ENCODE data around the gene STXBP4. TPM values are rescaled to one million over a fixed set of nuclear protein-coding genes. Genes with fewer than 3 reads are reported as not detected.

Gene STXBP4
- total RNA-seq, 1 donor from 2014 or later: 12.0 TPM

DNA sequence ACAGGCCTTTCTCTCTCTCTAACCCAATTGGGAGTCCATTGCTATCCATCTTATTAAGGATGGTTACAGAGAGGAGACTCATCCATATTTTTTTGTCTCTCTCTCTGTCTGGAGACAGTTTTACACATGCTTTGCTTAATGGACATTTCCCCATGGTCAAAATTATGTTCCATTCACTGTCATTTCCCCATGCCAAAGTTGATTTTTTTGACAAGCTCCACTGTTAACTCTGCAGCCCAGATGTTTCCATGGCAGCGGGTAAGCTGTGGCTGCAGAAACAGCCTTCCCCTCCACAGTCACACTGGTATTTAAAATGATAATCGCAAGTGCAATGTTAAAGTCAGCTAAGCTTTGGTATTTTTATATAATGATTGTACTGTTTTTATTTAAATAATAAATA, 232.3 kb downstream of the STXBP4 start:
- H3K27me3 ChIP-seq: no peaks in the 10 kb centered on the region
- ATAC-seq: no peak
- DNase-seq: no peak

DNA sequence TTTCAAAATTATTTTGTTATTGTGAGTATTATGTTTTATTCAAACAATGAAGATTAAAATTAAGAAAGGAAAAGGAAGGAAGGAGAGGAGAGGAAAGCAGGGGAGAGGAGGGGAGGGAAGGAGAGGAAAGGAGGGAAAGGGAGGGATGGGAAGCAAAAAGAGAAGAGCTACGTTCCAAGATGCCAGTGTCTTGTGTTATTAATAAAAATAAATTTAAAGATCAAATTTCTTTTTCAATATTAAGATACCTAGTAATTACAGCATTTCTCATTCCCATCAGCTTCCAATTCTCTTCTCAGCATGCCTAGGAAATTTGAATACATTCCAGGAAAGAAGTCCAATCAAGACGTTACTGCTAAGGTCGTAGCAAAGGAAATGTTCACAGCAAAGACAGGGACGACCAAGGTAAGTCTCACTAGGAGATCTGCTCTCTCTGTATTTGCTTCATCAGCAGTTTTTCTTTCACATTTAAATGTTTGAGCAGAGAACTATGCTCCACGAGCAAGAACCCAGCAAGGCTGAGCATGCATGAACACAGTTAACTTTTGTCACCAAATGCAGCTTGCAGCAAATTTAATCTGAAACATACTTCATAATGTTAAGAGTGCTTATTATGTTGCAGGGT, 232.9 kb downstream of the STXBP4 start:
- H3K4me1 ChIP-seq: no peaks in the 10 kb centered on the region
- intact Hi-C loops (cut with DNase I): no loop called here

More for the DNA sequence above, 232.3 kb downstream of the STXBP4 start:
- no peaks in the 10 kb centered on the region for H3K4me1 ChIP-seq
- no peaks in the 10 kb centered on the region for H3K36me3 ChIP-seq
- TF ChIP-seq, protein P1, sequence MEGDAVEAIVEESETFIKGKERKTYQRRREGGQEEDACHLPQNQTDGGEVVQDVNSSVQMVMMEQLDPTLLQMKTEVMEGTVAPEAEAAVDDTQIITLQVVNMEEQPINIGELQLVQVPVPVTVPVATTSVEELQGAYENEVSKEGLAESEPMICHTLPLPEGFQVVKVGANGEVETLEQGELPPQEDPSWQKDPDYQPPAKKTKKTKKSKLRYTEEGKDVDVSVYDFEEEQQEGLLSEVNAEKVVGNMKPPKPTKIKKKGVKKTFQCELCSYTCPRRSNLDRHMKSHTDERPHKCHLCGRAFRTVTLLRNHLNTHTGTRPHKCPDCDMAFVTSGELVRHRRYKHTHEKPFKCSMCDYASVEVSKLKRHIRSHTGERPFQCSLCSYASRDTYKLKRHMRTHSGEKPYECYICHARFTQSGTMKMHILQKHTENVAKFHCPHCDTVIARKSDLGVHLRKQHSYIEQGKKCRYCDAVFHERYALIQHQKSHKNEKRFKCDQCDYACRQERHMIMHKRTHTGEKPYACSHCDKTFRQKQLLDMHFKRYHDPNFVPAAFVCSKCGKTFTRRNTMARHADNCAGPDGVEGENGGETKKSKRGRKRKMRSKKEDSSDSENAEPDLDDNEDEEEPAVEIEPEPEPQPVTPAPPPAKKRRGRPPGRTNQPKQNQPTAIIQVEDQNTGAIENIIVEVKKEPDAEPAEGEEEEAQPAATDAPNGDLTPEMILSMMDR (IDR thresholded peaks at IDR 0.05): no peak
- no peaks in the 10 kb centered on the region for H3K9me3 ChIP-seq
- no peak overlapping the region for H3K27ac ChIP-seq
- intact Hi-C loops (cut with DNase I): no loop called here
- H3K4me3 ChIP-seq: no peak overlapping the region

DNA sequence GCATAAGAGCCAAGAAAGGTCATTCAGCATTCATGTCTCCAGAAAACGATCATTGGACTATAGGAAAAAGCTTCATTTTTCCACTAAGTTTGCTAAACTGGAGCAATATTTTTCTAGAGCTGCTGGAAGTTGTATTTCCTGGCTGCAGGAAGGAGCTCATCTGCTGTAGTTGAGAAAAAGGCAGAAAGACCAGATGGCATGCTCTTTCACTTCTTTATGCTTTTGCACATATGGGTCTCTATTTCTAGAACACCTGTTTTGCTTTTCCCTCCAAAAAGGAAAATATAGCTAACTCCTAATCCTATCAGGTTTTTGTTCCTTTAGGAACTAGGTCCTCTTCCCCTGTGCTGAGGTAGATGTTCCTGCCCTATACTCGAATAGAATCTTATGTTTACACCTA, 234.3 kb downstream of the STXBP4 start:
- DNase-seq (no peak), ATAC-seq (no peak)
- TF ChIP-seq, protein P1 (IDR thresholded peaks at IDR 0.05): no peak
- Histone ChIP-seq H3K4me1 (no peaks in the 10 kb centered on the region), H3K36me3 (no peaks in the 10 kb centered on the region), H3K27me3 (no peaks in the 10 kb centered on the region), H3K27ac (no peak overlapping the region), H3K4me3 (no peak overlapping the region), H3K9me3 (no peaks in the 10 kb centered on the region)
- intact Hi-C loops (cut with DNase I): no loop called here

More for the DNA sequence above, 232.9 kb downstream of the STXBP4 start:
- no peaks in the 10 kb centered on the region for H3K27me3 ChIP-seq
- ATAC-seq: no peak
- H3K36me3 ChIP-seq: no peaks in the 10 kb centered on the region
- DNase-seq: no peak
- TF ChIP-seq, protein P1 (IDR thresholded peaks at IDR 0.05): no peak
- no peaks in the 10 kb centered on the region for H3K9me3 ChIP-seq
- no peak overlapping the region for H3K4me3 ChIP-seq
- no peak overlapping the region for H3K27ac ChIP-seq

DNA sequence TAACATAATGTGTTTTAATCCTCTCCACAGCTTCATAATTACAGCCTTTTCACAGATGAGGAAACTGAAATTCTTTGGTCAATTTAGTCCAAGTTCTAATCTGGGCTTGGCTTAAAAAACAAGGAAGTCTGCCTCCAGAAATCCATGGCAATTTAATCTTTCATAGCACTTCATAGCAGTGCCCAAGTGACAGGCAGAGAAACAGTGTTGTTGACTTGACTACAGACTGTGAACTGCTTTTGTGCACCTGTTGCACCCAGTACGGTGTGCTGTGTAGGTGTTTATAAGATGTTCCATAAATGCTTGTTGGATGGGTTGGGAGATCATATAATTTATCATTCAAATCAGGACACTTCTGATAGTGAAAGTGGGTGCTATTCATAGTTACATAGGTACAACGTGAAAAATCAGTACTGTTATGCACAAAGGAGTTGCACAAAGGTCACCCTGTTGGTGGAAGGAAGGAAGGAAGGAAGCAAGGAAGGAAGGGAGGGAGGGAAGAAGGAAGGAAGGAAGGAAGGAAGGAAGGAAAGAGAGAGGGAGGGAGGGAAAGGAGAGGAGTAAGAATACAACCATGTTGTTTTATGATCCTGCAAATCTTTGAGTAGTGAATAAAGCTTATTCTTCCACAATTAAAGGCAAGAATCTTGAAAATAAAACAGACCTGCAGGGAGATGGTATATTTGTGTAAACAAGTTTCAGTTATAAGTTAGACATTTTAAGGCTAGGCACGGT, 239.7 kb downstream of the STXBP4 start:
- Histone ChIP-seq H3K4me3 (no peak overlapping the region), H3K9me3 (no peaks in the 10 kb centered on the region), H3K36me3 (no peaks in the 10 kb centered on the region), H3K27ac (no peak overlapping the region), H3K27me3 (no peaks in the 10 kb centered on the region), H3K4me1 (no peaks in the 10 kb centered on the region)
- intact Hi-C loops (cut with DNase I): no loop called here
- ATAC-seq: no peak
- TF ChIP-seq, protein P1 (IDR thresholded peaks at IDR 0.05): no peak
- no peak for DNase-seq

DNA sequence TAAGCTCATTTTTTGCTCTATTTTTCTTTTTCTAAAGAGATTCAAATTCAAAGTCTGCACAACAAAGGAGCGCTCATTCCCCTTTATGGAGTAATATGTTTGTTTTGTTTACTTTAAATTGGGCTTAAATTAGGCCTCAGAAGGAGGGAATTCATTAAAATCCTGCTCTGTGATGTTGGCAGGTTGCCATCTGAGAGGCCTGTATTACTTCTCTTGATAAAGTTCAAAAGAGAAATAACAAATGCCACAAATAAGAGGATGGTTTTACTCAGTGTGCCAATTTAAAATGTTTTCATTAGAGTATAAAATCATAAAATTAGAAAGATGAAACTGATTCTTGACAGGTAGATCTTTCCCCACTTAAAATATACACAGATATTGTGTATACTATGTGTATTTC, 241.7 kb downstream of the STXBP4 start:
- Histone ChIP-seq H3K9me3 (no peaks in the 10 kb centered on the region), H3K27me3 (no peaks in the 10 kb centered on the region), H3K27ac (no peak overlapping the region), H3K4me3 (no peak overlapping the region), H3K4me1 (no peaks in the 10 kb centered on the region), H3K36me3 (no peaks in the 10 kb centered on the region)
- DNase-seq (no peak), ATAC-seq (no peak)
- intact Hi-C loops (cut with DNase I): no loop called here
- TF ChIP-seq, protein P1 (IDR thresholded peaks at IDR 0.05): no peak

Data from upper lobe of right lung (tissue), 1 donor.